Endodermal cell (in vitro differentiated cells): ENCODE data around the gene PPA2. TPM values are rescaled to one million over a fixed set of nuclear protein-coding genes. Genes with fewer than 3 reads are reported as not detected.

Experiments
- DNase-seq: peaks from one replicate; pipeline ENCODE4 v3.0.0-alpha.2; 2017
- H3K27ac ChIP-seq: 2 replicates; pipeline ENCODE4 v1.5.1; 2013; ENCODE audit warnings: mild to moderate bottlenecking, low read depth, low read length, moderate library complexity
- H3K27me3 ChIP-seq: 2 replicates; pipeline ENCODE4 v1.6.1; 2013; ENCODE audit warnings: mild to moderate bottlenecking, low read length, moderate library complexity; ENCODE audit not compliant: insufficient read depth, control insufficient read depth, poor library complexity, severe bottlenecking
- H3K36me3 ChIP-seq: 2 replicates; pipeline ENCODE4 v1.7.0; 2013; ENCODE audit warnings: mild to moderate bottlenecking, low read length, moderate library complexity; ENCODE audit not compliant: control insufficient read depth, insufficient read depth
- H3K4me1 ChIP-seq: one replicate; pipeline ENCODE4 v1.7.0; 2013; ENCODE audit warnings: low read length; ENCODE audit not compliant: control insufficient read depth, insufficient read depth
- H3K4me3 ChIP-seq: 2 replicates; pipeline ENCODE4 v1.5.1; 2013; ENCODE audit warnings: mild to moderate bottlenecking, low read length, moderate library complexity
- H3K9ac ChIP-seq: 2 replicates; pipeline ENCODE4 v1.6.1; 2013; ENCODE audit warnings: mild to moderate bottlenecking, low read length, moderate library complexity; ENCODE audit not compliant: poor library complexity, severe bottlenecking; ENCODE audit errors: extremely low read depth
- H3K9me3 ChIP-seq: 2 replicates; pipeline ENCODE4 v1.6.1; 2013; ENCODE audit warnings: mild to moderate bottlenecking, low read length, moderate library complexity; ENCODE audit not compliant: control insufficient read depth
- H3K27ac Mint-ChIP-seq: 2 replicates; pipeline ENCODE4 v1.8.0; 2020; ENCODE audit warnings: mixed read lengths
- H3K27me3 Mint-ChIP-seq: 2 replicates; pipeline ENCODE4 v1.8.0; 2021; ENCODE audit warnings: mild to moderate bottlenecking, mixed read lengths; ENCODE audit not compliant: insufficient read depth
- H3K36me3 Mint-ChIP-seq: 2 replicates; pipeline ENCODE4 v1.8.0; 2020; ENCODE audit warnings: low read depth, mixed read lengths
- H3K4me1 Mint-ChIP-seq: 2 replicates; pipeline ENCODE4 v1.8.0; 2020; ENCODE audit warnings: mixed read lengths
- H3K4me3 Mint-ChIP-seq: 2 replicates; pipeline ENCODE4 v1.8.0; 2020; ENCODE audit warnings: mild to moderate bottlenecking, moderate library complexity, mixed read lengths
- H3K9me3 Mint-ChIP-seq: 2 replicates; pipeline ENCODE4 v1.8.0; 2020; ENCODE audit warnings: mild to moderate bottlenecking, mixed read lengths
- CTCF ChIP-seq: fragments of 200-600 bp; sonication (generic); conservative IDR thresholded peaks from 2 replicates; pipeline ENCODE4 v1.5.0; 2021; ENCODE audit warnings: antibody characterized with exemption, mild to moderate bottlenecking
- WGBS, 2 experiments: methylation state at CpG; one replicate each; pipeline versions ENCODE4 v1.1.5 to v1.1.7; 2013; ENCODE audit warnings: missing lambda C conversion rate in 2 of 2, mixed read lengths in 1 of 2; ENCODE audit not compliant: insufficient coverage in 1 of 2, insufficient read length in 1 of 2; 5-methylcytosine and 5-hydroxymethylcytosine counted together
- total RNA-seq, 2 donors: library from RNA; stranded (reverse); fragmentation: NEBNext Ultra II Directional in 1 of 2; extraction: Animal tissue kit (Norgen Biotek cat#: 25700) in 1 of 2; gene quantifications; 2 replicates in 1 of 2; 3 replicates in 1 of 2; pipeline ENCODE4 v1.2.1, GENCODE V29; 2021

Gene PPA2
- total RNA-seq, 2 donors from 2014 or later: 90.7 to 133 TPM

- H3K9ac ChIP-seq: no peak overlapping the region
- Mint-ChIP-seq H3K36me3 (no peaks in the 10 kb centered on the region), H3K27me3 (no peaks in the 10 kb centered on the region), H3K9me3 (no peaks in the 10 kb centered on the region), H3K4me1 (no peaks in the 10 kb centered on the region), H3K27ac (no peak overlapping the region), H3K4me3 (no peak overlapping the region)
- H3K4me3 ChIP-seq: no peak overlapping the region
- no peaks in the 10 kb centered on the region for H3K9me3 ChIP-seq
- 97 to 100% methylated on average over 1 of the region's 1 CpG for WGBS, 2 experiments
- H3K27me3 ChIP-seq: no peaks in the 10 kb centered on the region
- no peaks in the 10 kb centered on the region for H3K36me3 ChIP-seq
- no peak for TF ChIP-seq CTCF
- DNase-seq: no peak
- H3K4me1 ChIP-seq: no peaks in the 10 kb centered on the region
- H3K27ac ChIP-seq: no peak overlapping the region
Observed at GRCh38 chr4:105348719-105349118, 125.1 kb downstream of the PPA2 start.

GRCh38 chr4:105346869-105347268 is 127.0 kb downstream of the PPA2 start:
- Mint-ChIP-seq H3K27ac (no peak overlapping the region), H3K36me3 (no peaks in the 10 kb centered on the region), H3K27me3 (no peaks in the 10 kb centered on the region), H3K9me3 (no peaks in the 10 kb centered on the region), H3K4me3 (no peak overlapping the region), H3K4me1 (no peaks in the 10 kb centered on the region)
- H3K4me3 ChIP-seq: no peak overlapping the region
- no peak for DNase-seq
- no peak overlapping the region for H3K9ac ChIP-seq
- H3K36me3 ChIP-seq: no peaks in the 10 kb centered on the region
- 67% methylated on average over 2 of the region's 2 CpGs; no CpG with 5 or more reads in 1 of the 2 experiments for WGBS, 2 experiments
- H3K9me3 ChIP-seq: no peaks in the 10 kb centered on the region
- no peak overlapping the region for H3K27ac ChIP-seq
- no peak for TF ChIP-seq CTCF
- no peaks in the 10 kb centered on the region for H3K4me1 ChIP-seq
- H3K27me3 ChIP-seq: no peaks in the 10 kb centered on the region

- Histone ChIP-seq H3K4me3 (no peak overlapping the region), H3K27me3 (no peaks in the 10 kb centered on the region), H3K9me3 (no peaks in the 10 kb centered on the region), H3K4me1 (no peaks in the 10 kb centered on the region), H3K27ac (no peak overlapping the region), H3K9ac (no peak overlapping the region), H3K36me3 (no peaks in the 10 kb centered on the region)
- Mint-ChIP-seq H3K27me3 (no peaks in the 10 kb centered on the region), H3K9me3 (no peaks in the 10 kb centered on the region), H3K36me3 (no peaks in the 10 kb centered on the region), H3K4me1 (no peaks in the 10 kb centered on the region), H3K4me3 (no peak overlapping the region), H3K27ac (no peak overlapping the region)
- no peak for TF ChIP-seq CTCF
- DNase-seq: no peak
- WGBS, 2 experiments: 100% methylated on average over 1 of the region's 2 CpGs; no CpG with 5 or more reads in 1 of the 2 experiments
Observed at GRCh38 chr4:105345838-105346237, 128.0 kb downstream of the PPA2 start.
